C4-2B (cell line): Measurements from ENCODE around the gene INS.

ENCODE experiments used
- H3K27ac ChIP-seq: fragments of 450-650 bp; 2 replicates; pipeline ENCODE4 v1.5.1; 2017
- ZFX ChIP-seq: fragments of 450-650 bp; IDR thresholded peaks from 2 replicates; pipeline ENCODE4 v1.6.1; 2017
- TF ChIP-seq, protein P1 (sequence below): fragments of 450-650 bp; conservative IDR thresholded peaks from 2 replicates; pipeline ENCODE4 v1.5.1; 2017; ENCODE audit warnings: mild to moderate bottlenecking

INS gene

DNA sequence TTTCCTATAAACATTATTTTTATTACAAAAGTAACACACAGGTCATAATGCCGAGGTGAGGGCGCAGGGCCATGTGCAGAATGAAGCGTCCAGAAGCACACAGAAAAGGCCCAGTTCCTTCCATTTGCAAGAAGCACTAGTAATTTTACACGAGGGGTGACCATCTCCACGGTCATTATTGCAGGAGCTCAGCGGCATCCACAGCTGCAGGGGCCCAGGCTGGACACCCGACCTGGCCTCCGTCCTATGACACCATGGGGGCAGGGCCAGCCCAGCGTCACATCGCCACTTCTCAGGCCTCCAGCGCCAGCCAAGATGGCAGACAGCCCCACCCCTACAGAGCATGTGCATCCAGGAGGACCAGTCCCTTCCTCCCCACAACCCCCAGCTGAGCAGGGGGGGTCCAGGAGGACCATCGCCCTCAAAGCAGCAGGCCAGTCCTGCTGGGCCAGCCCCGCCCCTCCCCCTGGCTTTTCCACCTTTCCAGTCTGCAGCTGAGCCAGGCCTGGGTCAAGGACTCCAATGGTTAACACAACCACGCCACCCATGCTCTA is 25.3 kb downstream of the INS start:
- TF ChIP-seq, protein P1, sequence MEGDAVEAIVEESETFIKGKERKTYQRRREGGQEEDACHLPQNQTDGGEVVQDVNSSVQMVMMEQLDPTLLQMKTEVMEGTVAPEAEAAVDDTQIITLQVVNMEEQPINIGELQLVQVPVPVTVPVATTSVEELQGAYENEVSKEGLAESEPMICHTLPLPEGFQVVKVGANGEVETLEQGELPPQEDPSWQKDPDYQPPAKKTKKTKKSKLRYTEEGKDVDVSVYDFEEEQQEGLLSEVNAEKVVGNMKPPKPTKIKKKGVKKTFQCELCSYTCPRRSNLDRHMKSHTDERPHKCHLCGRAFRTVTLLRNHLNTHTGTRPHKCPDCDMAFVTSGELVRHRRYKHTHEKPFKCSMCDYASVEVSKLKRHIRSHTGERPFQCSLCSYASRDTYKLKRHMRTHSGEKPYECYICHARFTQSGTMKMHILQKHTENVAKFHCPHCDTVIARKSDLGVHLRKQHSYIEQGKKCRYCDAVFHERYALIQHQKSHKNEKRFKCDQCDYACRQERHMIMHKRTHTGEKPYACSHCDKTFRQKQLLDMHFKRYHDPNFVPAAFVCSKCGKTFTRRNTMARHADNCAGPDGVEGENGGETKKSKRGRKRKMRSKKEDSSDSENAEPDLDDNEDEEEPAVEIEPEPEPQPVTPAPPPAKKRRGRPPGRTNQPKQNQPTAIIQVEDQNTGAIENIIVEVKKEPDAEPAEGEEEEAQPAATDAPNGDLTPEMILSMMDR, result no peak
- no peak for TF ChIP-seq ZFX
- no peak overlapping the region for H3K27ac ChIP-seq

DNA sequence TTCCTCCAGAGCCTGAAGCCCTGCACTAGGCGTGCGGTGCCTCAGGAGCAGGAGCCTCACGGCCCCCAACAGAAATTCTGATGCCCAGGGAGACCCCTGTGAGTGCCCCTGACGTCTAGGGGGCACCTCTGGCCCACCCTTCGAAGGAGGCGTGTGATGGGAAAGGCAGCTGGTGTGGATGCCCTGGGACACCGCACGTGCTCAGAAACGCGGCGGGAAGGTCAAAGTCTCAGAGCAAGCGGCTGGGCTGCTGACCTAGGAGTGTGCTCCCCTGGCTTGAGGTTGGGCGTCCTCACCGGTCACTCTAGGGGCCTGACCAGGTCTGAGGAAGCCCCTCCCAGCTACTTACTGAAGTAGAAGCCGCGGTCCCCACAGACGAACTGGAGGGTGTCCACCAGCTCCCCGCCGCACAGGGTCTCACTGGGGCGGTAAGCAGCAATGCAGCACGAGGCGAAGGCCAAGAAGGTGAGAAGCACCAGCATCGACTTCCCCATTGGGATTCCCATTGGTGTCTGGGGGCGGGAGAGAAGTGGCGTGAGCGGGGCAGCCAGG is 25.9 kb downstream of the INS start:
- no peak overlapping the region for H3K27ac ChIP-seq
- TF ChIP-seq, protein P1, result no peak
- no peak for TF ChIP-seq ZFX

DNA sequence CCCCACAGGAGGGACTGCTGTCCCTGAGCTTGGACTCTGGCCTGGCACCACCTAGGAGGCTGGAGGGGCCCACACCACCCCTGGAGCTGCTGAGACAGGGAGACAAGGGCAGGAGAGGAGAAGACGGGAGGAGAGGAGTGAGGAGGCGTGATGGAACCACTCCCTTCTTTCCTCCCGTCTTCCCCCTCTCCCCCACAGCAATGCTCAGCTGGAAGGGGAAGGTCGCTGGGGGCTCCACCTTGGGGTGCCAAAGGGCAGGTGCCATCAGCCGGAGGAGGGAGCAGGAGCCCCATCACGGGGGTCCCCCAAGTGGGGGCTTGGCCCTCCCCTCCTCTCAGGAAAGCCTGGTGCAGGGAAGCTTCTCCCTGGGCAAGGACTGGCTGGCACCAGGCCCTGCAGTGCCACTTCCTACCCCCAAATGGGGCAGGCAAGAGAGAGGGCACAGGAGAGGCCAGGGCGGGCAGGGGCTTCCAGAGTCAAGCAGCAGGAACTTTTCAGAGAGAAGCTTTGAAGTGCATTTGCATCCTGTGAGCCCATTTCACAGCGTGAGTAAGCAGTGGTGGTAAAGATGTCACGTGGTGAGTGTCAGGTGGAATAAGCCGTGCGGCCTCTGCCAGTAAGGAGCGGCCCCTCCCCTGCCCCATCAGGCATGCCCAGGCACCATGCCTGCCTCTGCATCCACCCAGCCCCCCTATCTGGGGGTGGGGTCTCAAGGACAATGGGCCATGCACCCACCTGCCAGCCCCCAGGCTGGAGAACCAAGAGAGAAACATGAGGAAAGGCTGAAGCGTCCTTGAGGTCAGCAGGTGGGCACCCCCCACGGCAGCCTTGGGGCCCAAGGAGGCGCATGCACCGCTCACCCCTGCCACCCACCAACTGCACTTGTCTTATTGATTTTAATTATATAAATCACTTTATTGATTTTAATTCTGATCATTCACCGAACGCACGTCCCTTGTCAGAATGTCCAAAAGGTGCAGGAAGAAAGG is 26.7 kb downstream of the INS start:
- H3K27ac ChIP-seq, result no peak overlapping the region
- no peak for TF ChIP-seq ZFX
- TF ChIP-seq, protein P1, result no peak

DNA sequence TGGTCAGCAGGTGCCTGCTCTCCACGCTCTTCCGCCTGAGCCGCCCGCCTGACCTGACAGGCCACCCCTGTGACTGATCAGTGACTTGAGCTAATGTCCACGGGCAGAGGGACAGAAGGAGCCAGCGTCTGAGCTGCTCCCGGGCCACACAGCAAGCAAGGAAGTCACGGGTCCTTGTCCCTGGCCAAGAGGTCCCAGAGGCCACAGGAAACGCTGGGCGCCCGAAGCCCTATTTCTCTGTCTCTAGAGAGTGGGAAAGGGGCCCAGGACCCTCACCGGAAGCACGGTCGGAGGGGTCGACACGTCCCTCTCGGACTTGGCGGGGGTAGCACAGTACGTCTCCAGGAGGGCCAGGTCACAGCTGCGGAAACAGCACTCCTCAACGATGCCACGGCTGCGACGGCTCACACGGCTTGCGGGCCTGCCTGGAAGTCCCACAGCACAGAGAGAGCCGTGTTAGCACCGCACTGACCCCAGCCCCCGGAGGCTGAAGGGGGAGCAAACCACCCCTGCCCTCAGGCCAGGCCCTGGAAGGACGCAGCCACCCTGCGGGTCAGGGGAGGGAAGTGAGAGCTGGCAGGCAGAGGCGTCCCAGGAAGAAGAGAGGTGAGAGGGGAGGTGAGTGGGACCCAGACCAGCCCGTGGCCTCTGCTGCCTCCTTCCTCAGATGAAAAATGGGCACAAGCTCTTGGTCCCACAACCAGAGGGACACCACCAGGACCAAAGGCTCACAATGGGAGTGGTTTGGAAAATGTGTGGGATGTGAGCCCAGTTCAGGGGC is 27.6 kb downstream of the INS start:
- TF ChIP-seq ZFX, result no peak
- TF ChIP-seq, protein P1, result no peak
- H3K27ac ChIP-seq, result no peak overlapping the region

DNA sequence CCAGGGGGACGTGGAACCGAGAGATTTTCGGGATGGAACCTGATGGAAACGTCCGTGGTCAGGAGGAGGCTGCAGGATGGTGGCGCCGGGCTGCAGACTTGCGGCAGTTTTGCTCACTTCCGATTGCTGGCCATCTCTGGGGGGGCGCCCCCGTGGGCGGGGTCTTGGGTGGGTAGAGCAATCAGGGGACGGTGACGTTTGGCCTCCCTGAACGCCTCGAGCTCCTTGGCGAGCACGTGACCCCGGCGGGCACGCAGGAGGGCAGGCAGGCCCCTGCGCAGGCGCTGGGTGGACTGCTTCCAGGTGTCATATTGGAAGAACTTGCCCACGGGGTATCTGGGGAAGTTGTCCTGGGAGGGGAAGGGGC is 28.2 kb downstream of the INS start:
- no peak overlapping the region for H3K27ac ChIP-seq
- TF ChIP-seq ZFX, result no peak
- TF ChIP-seq, protein P1, result no peak

DNA sequence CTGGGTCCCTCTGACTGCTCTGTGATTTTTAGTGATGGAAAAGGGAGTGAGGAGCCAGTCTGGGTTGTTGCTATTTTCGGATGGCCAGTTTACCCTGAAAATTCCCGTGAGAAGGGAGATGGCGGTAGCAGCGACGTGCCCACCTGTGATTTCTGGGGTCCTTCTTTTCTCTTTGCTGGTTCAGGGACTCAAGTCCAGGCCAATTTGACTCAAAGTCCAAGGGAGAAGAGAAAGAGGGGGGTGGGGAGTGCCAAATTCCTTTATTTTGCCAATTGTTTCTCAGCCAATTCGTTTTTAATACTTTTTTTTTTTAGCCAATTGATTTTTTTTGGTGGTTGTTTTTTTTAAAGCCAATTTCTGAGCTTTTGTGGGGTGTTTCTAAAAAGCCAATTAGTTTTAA is 28.8 kb downstream of the INS start:
- H3K27ac ChIP-seq, result no peak overlapping the region
- no peak for TF ChIP-seq ZFX
- TF ChIP-seq, protein P1, result no peak
